Neural crest cell (in vitro differentiated cells): ENCODE data around the gene NFASC. TPM values are rescaled to one million over a fixed set of nuclear protein-coding genes. Genes with fewer than 3 reads are reported as not detected.

ENCODE experiments used
- DNase-seq: peaks from one replicate; pipeline ENCODE4 v3.0.0; 2021; ENCODE audit warnings: low read depth, mixed read lengths, low spot score
- H3K27ac Mint-ChIP-seq: one replicate; pipeline ENCODE4 v1.8.0; 2021; ENCODE audit warnings: mild to moderate bottlenecking, mixed read lengths; ENCODE audit not compliant: unreplicated experiment
- H3K27me3 Mint-ChIP-seq: 2 replicates; pipeline ENCODE4 v1.8.0; 2021; ENCODE audit warnings: low read depth, mild to moderate bottlenecking, mixed read lengths
- H3K36me3 Mint-ChIP-seq: 2 replicates; pipeline ENCODE4 v1.8.0; 2021; ENCODE audit warnings: low read depth, mild to moderate bottlenecking, mixed read lengths
- H3K4me1 Mint-ChIP-seq: 2 replicates; pipeline ENCODE4 v1.8.0; 2021; ENCODE audit warnings: mixed read lengths
- H3K4me3 Mint-ChIP-seq: one replicate; pipeline ENCODE4 v1.8.0; 2021; ENCODE audit warnings: mild to moderate bottlenecking, mixed read lengths
- H3K9me3 Mint-ChIP-seq: 2 replicates; pipeline ENCODE4 v1.8.0; 2021; ENCODE audit warnings: mixed read lengths
- total RNA-seq: library from RNA; stranded (reverse); gene quantifications from 2 replicates; pipeline ENCODE4 v1.2.1, GENCODE V29; 2021
- TF ChIP-seq, protein P1 (sequence below): fragments of 200-600 bp; sonication (generic); conservative IDR thresholded peaks from 2 replicates; pipeline ENCODE4 v1.5.0; 2021; ENCODE audit warnings: antibody characterized with exemption, mild to moderate bottlenecking

The NFASC gene
- total RNA-seq, 1 donor from 2014 or later, result 12.9 TPM

DNA sequence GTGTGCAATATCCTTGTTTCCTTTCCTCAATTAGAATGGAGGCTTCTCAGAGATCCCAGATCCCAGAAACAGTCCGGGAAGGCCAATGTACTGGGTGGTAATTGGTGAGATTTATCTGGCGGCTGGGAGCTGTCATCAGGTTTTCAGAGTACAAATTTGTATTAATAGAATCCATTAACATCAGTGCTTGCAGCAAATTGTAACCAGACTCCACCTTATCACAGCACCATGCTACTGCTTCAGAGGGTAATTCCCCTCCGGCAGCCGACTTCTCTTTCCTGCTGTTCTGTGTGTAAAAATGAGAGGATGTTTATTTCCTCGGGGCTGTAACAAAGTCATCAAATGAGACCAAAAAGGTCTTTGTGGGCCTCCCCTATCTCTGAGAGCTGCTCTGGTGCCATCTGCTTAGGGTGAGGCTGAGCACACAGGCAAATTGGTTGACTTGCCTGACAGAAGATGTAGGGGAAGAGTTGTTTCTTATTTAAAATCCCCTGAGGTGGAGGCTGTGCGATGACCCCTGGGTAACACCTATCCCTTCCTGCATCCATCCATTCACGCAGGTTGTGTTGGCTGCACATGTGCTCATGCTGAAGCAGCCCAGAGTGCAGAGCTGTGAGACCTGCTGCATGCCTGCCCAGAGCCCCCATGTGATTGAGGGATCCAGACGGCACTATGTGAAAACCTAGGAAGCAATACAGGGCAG is 19.2 kb downstream of the NFASC start:
- no peaks in the 10 kb centered on the region for H3K36me3 Mint-ChIP-seq
- H3K27ac Mint-ChIP-seq, result no peak overlapping the region
- no peak overlapping the region for H3K4me3 Mint-ChIP-seq
- no peaks in the 10 kb centered on the region for H3K9me3 Mint-ChIP-seq
- peaks cover 8% of the 10 kb centered on the region for H3K27me3 Mint-ChIP-seq
- H3K4me1 Mint-ChIP-seq, result peaks cover 10% of the 10 kb centered on the region
- TF ChIP-seq, protein P1, sequence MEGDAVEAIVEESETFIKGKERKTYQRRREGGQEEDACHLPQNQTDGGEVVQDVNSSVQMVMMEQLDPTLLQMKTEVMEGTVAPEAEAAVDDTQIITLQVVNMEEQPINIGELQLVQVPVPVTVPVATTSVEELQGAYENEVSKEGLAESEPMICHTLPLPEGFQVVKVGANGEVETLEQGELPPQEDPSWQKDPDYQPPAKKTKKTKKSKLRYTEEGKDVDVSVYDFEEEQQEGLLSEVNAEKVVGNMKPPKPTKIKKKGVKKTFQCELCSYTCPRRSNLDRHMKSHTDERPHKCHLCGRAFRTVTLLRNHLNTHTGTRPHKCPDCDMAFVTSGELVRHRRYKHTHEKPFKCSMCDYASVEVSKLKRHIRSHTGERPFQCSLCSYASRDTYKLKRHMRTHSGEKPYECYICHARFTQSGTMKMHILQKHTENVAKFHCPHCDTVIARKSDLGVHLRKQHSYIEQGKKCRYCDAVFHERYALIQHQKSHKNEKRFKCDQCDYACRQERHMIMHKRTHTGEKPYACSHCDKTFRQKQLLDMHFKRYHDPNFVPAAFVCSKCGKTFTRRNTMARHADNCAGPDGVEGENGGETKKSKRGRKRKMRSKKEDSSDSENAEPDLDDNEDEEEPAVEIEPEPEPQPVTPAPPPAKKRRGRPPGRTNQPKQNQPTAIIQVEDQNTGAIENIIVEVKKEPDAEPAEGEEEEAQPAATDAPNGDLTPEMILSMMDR, result no peak
- no peak for DNase-seq

DNA sequence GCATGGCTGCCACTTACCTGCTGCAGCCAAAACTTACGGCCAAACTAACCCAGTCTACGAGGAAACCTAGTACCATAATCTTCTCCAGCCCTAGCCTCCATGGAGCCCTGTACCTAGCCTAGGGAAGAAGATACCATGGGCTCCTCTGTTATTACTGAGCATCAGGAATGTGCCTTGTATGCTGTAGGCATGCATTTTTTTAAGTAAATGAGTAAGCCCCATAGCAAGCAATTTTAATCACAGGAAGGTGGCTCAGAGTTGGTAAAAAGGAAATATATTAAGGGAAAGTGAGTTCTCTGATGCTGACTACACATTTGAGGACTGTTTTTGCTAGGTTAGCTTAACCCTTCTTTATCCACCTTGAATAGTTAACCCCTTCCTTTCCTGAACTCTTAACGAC is 21.2 kb downstream of the NFASC start:
- TF ChIP-seq, protein P1, result no peak
- Mint-ChIP-seq H3K4me3 (no peak overlapping the region), H3K4me1 (peaks cover 4% of the 10 kb centered on the region), H3K27ac (no peak overlapping the region), H3K36me3 (no peaks in the 10 kb centered on the region), H3K9me3 (no peaks in the 10 kb centered on the region), H3K27me3 (peaks cover 16% of the 10 kb centered on the region)
- DNase-seq, result no peak

DNA sequence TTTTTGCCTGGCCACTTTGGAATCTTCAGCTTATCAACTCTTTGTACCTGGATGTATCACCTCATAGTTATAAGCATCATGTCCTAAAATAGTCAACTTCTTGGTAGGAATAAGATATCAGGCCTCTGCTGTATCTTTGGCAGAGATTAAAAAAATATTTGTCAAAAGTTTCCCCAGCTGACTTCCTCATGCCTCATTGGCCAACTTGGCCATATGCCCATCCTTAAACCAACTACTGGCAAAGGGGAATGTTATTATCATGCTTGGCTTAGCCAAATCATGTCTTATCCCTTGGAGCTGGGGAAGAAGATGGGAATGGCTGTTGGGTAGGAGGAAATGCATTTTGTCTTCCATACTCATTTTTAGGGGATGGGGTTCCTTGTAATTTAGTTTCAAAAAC is 23.4 kb downstream of the NFASC start:
- H3K27me3 Mint-ChIP-seq, result peaks cover 16% of the 10 kb centered on the region
- no peak overlapping the region for H3K27ac Mint-ChIP-seq

DNA sequence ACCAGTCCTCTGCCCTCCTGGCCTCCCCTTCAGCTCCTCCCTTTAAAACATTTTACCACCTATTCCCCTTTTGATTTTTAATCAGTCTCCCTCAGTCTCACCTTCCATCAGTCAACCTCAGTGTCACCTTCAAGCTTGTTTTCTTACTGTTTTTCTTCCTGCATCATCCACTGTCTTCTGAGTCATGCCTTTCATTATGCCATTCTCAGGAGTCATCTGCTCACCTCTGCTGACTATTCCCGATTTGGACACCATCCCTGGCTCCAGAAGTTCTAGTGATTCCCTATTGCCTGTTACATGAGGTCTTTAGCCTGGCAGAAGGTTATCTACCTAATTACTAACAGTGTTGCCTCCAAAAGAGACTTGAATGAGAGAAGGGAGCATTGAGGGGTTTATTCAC is 23.9 kb downstream of the NFASC start:
- Mint-ChIP-seq H3K27ac (no peak overlapping the region), H3K9me3 (no peaks in the 10 kb centered on the region), H3K36me3 (no peaks in the 10 kb centered on the region), H3K4me3 (no peak overlapping the region), H3K27me3 (peaks cover 16% of the 10 kb centered on the region), H3K4me1 (peaks cover 4% of the 10 kb centered on the region)
- TF ChIP-seq, protein P1, result no peak
- no peak for DNase-seq

More for the DNA sequence above, 23.4 kb downstream of the NFASC start:
- no peak for DNase-seq
- no peak overlapping the region for H3K4me3 Mint-ChIP-seq
- H3K36me3 Mint-ChIP-seq, result no peaks in the 10 kb centered on the region
- H3K9me3 Mint-ChIP-seq, result no peaks in the 10 kb centered on the region
- TF ChIP-seq, protein P1, result no peak
- peaks cover 4% of the 10 kb centered on the region for H3K4me1 Mint-ChIP-seq

DNA sequence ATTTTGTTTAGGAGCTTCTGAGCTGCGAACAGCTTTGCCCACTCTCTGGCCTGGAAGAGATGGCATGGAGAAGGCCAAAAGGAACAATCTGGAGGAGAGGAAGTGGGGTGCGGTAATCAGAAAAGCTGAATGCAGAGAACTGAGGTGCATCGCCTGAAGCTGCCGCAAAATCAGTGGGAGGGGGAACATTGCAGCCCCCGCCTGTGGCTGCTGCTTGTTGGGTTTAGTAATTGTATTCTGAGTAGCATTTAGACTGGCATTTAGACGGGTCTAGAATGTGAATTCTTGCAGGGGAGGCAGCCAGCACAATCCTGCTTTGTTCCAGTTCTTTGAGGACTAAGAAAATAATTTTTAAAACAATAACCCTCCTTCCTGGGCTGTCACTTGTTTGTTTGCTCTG is 25.4 kb downstream of the NFASC start:
- TF ChIP-seq, protein P1, result no peak
- Mint-ChIP-seq H3K4me1 (no peaks in the 10 kb centered on the region), H3K27me3 (peaks cover 16% of the 10 kb centered on the region)

More for the DNA sequence above, 25.4 kb downstream of the NFASC start:
- no peak for DNase-seq
- no peaks in the 10 kb centered on the region for H3K36me3 Mint-ChIP-seq
- H3K9me3 Mint-ChIP-seq, result no peaks in the 10 kb centered on the region
- H3K27ac Mint-ChIP-seq, result no peak overlapping the region
- H3K4me3 Mint-ChIP-seq, result no peak overlapping the region
